H9 (cell line): ENCODE data around the gene YBX1. TPM values are rescaled to one million over a fixed set of nuclear protein-coding genes. Genes with fewer than 3 reads are reported as not detected.

ENCODE experiments used
- DNase-seq: peaks from one replicate; pipeline ENCODE4 v3.0.0-alpha.2; 2017
- H2AFZ ChIP-seq: one replicate; pipeline ENCODE4 v1.6.1; 2013; ENCODE audit warnings: mild to moderate bottlenecking, low read length, control low read depth, moderate library complexity
- H2AK5ac ChIP-seq: 2 replicates; pipeline ENCODE4 v1.6.1; 2013; ENCODE audit warnings: low read length, control low read depth, mixed read lengths; ENCODE audit not compliant: insufficient read length
- H2BK120ac ChIP-seq: one replicate; pipeline ENCODE4 v1.6.1; 2013; ENCODE audit warnings: low read depth, mild to moderate bottlenecking, low read length, control low read depth, inconsistent platforms; ENCODE audit not compliant: poor library complexity, severe bottlenecking
- H2BK12ac ChIP-seq: 2 replicates; pipeline ENCODE4 v1.6.1; 2013; ENCODE audit warnings: low read length, control low read depth, mixed read lengths, low read depth; ENCODE audit not compliant: insufficient read length
- H2BK15ac ChIP-seq: 2 replicates; pipeline ENCODE4 v1.6.1; 2013; ENCODE audit warnings: low read depth, low read length, control low read depth
- H2BK20ac ChIP-seq: one replicate; pipeline ENCODE4 v1.6.1; 2013; ENCODE audit warnings: low read depth, mild to moderate bottlenecking, low read length, control low read depth, inconsistent platforms; ENCODE audit not compliant: poor library complexity, severe bottlenecking
- H2BK5ac ChIP-seq: 2 replicates; pipeline ENCODE4 v1.6.1; 2013; ENCODE audit warnings: low read length, control low read depth, mixed read lengths; ENCODE audit not compliant: insufficient read length
- H3K14ac ChIP-seq: 2 replicates; pipeline ENCODE4 v1.6.1; 2013; ENCODE audit warnings: low read length, control low read depth; ENCODE audit not compliant: insufficient read depth
- H3K18ac ChIP-seq: 2 replicates; pipeline ENCODE4 v1.6.1; 2013; ENCODE audit warnings: low read depth, mild to moderate bottlenecking, mixed read lengths, low read length, control low read depth; ENCODE audit not compliant: insufficient read length
- H3K23ac ChIP-seq: 2 replicates; pipeline ENCODE4 v1.6.1; 2013; ENCODE audit warnings: low read length, control low read depth, mixed read lengths, low read depth; ENCODE audit not compliant: insufficient read length
- H3K23me2 ChIP-seq: 2 replicates; pipeline ENCODE4 v1.6.1; 2013; ENCODE audit warnings: low read depth, mild to moderate bottlenecking, mixed read lengths, low read length, control low read depth; ENCODE audit not compliant: insufficient read length, poor library complexity, severe bottlenecking
- H3K27ac ChIP-seq: 2 replicates; pipeline ENCODE4 v1.5.1; 2013; ENCODE audit warnings: low read length, control low read depth, mixed read lengths, low read depth; ENCODE audit not compliant: insufficient read length
- H3K27me3 ChIP-seq: 2 replicates; pipeline ENCODE4 v1.6.1; 2013; ENCODE audit warnings: low read length, control low read depth, inconsistent platforms; ENCODE audit not compliant: insufficient read depth
- H3K4ac ChIP-seq: 2 replicates; pipeline ENCODE4 v1.6.1; 2013; ENCODE audit warnings: low read depth, mild to moderate bottlenecking, control low read depth, inconsistent platforms, low read length, moderate library complexity
- H3K4me1 ChIP-seq: 2 replicates; pipeline ENCODE4 v1.6.1; 2013; ENCODE audit warnings: low read length, control low read depth, inconsistent platforms; ENCODE audit not compliant: insufficient read depth
- H3K4me2 ChIP-seq: 2 replicates; pipeline ENCODE4 v1.6.1; 2013; ENCODE audit warnings: low read length, control low read depth, mixed read lengths; ENCODE audit not compliant: insufficient read length, insufficient read depth
- H3K56ac ChIP-seq: 2 replicates; pipeline ENCODE4 v1.6.1; 2013; ENCODE audit warnings: low read depth, mild to moderate bottlenecking, mixed read lengths, low read length, control low read depth; ENCODE audit not compliant: insufficient read length
- H3K79me1 ChIP-seq: 2 replicates; pipeline ENCODE4 v1.6.1; 2013; ENCODE audit warnings: low read depth, mild to moderate bottlenecking, moderate library complexity, low read length, control low read depth, inconsistent platforms; ENCODE audit not compliant: insufficient read depth, poor library complexity, severe bottlenecking
- H3K79me2 ChIP-seq: 2 replicates; pipeline ENCODE4 v1.6.1; 2013; ENCODE audit warnings: low read length, control low read depth, inconsistent platforms; ENCODE audit not compliant: insufficient read depth
- H3K9ac ChIP-seq: 2 replicates; pipeline ENCODE4 v1.6.1; 2013; ENCODE audit warnings: low read length, control low read depth, mixed read lengths; ENCODE audit not compliant: insufficient read length; ENCODE audit errors: extremely low read depth
- H3K9me3 ChIP-seq: one replicate; pipeline ENCODE4 v1.6.1; 2013; ENCODE audit warnings: low read depth, low read length, inconsistent platforms; ENCODE audit not compliant: control insufficient read depth
- H3T11ph ChIP-seq: one replicate; pipeline ENCODE4 v1.6.1; 2013; ENCODE audit warnings: mild to moderate bottlenecking, low read length, control low read depth, inconsistent platforms
- H4K20me1 ChIP-seq: one replicate; pipeline ENCODE4 v1.6.1; 2013; ENCODE audit not compliant: control insufficient read depth, insufficient read length, insufficient read depth
- H4K5ac ChIP-seq: 2 replicates; pipeline ENCODE4 v1.6.1; 2013; ENCODE audit warnings: low read depth, mild to moderate bottlenecking, mixed read lengths, low read length, control low read depth; ENCODE audit not compliant: insufficient read length
- H4K8ac ChIP-seq: replicated peaks from 2 replicates; pipeline ENCODE4 v1.6.1; 2013; ENCODE audit warnings: low read length, control low read depth, mixed read lengths, low read depth; ENCODE audit not compliant: insufficient read length
- H4K91ac ChIP-seq: 2 replicates; pipeline ENCODE4 v1.6.1; 2013; ENCODE audit warnings: low read depth, mild to moderate bottlenecking, moderate library complexity, mixed read lengths, low read length, control low read depth; ENCODE audit not compliant: insufficient read length
- H3K27ac Mint-ChIP-seq, 3 experiments: 2 replicates in 2 of 3; 3 replicates in 1 of 3; pipeline ENCODE4 v1.8.0; 2020 to 2021; ENCODE audit warnings: mixed read lengths in 3 of 3, mild to moderate bottlenecking in 1 of 3, moderate library complexity in 1 of 3
- H3K27me3 Mint-ChIP-seq: 2 replicates; pipeline ENCODE4 v1.8.0; 2021; ENCODE audit warnings: low read depth, mild to moderate bottlenecking, moderate library complexity, mixed read lengths
- H3K36me3 Mint-ChIP-seq, 3 experiments: 2 replicates in 2 of 3; 3 replicates in 1 of 3; pipeline ENCODE4 v1.8.0; 2020 to 2021; ENCODE audit warnings: low read depth in 3 of 3, mixed read lengths in 3 of 3; ENCODE audit not compliant: insufficient read depth in 1 of 3
- H3K4me1 Mint-ChIP-seq, 2 experiments: 2 replicates each; pipeline ENCODE4 v1.8.0; 2020; ENCODE audit warnings: mixed read lengths in 2 of 2
- H3K4me3 Mint-ChIP-seq, 2 experiments: 2 replicates in 1 of 2; 3 replicates in 1 of 2; pipeline ENCODE4 v1.8.0; 2020 to 2021; ENCODE audit warnings: mild to moderate bottlenecking in 2 of 2, mixed read lengths in 2 of 2, moderate library complexity in 1 of 2
- H3K9me3 Mint-ChIP-seq, 2 experiments: 2 replicates in 1 of 2; 3 replicates in 1 of 2; pipeline ENCODE4 v1.8.0; 2020; ENCODE audit warnings: mild to moderate bottlenecking in 2 of 2, mixed read lengths in 2 of 2, moderate library complexity in 1 of 2
- WGBS: extraction: QIAGEN DNeasy Blood & Tissue Kit; methylation state at CpG from one replicate; pipeline ENCODE4 v1.1.7; 2013; ENCODE audit warnings: missing lambda C conversion rate, low lambda C conversion rate, mixed read lengths; ENCODE audit not compliant: insufficient read length; ENCODE audit errors: extremely low coverage; 5-methylcytosine and 5-hydroxymethylcytosine counted together
- total RNA-seq: library from RNA; stranded (reverse); gene quantifications from 2 replicates; pipeline ENCODE4 v1.2.1, GENCODE V29; 2021
- TF ChIP-seq, protein P1 (sequence below): fragments of 200-600 bp; sonication (generic); conservative IDR thresholded peaks from 3 replicates; pipeline ENCODE4 v1.8.0; 2021; ENCODE audit warnings: antibody characterized with exemption, mild to moderate bottlenecking

The YBX1 gene
- total RNA-seq, 1 experiment from 2014 or later = 1,019 TPM

DNA sequence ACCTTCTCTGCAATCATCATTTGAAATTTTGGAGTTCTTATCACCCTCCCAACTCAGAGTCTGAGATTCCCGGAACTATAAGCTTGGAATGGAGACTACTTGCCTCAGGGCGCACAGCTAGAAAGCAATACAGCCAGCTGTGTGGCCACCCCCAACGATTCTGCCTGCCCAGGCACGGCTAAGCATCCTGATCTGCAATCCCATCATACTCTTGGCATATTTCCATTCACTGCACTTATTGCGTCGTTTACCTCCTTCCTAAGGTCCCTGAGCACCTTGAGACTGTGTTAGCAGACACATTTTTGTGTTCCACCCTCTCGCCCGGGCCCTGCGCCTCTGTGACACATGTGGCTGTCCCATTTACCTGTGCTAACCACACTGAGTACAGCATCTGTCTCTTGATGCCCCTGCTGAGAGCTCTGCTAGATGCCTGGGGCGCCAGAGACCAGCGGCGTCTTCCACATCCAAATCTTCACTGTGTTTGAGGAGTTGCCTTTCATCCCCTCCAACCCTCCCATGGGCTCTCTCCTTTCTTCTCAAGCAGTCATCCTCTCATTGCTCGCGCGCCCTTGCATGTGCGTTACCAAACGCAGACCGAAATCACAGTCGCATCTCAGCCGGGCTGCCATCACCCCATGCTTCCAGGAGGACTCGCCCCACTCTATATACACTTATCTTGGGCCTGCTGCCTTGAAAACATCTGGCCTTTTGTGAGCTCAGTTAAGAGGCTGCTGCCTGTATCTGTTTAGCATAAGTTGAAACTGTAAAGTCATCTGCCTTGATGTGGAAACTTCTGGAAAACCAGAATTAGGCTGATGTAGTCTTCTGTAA, 61.3 kb downstream of the YBX1 start:
- no peak overlapping the region for H2BK15ac ChIP-seq
- DNase-seq = peak; percentile 23
- Mint-ChIP-seq H3K27ac (peak overlapping the region in 1 of 3 experiments; percentile 50; a peak in 2 of 7 replicates), H3K4me1 (peaks cover 43 to 45% of the 10 kb centered on the region in 2 experiments), H3K27me3 (no peaks in the 10 kb centered on the region; the same call in 1 of the 2 replicates), H3K36me3 (peaks cover 8 to 24% (median 24%) of the 10 kb centered on the region in 3 experiments; a peak in 6 of 7 replicates), H3K9me3 (no peaks in the 10 kb centered on the region), H3K4me3 (no peak overlapping the region)
- no peak overlapping the region for H3K14ac ChIP-seq
- H2BK120ac ChIP-seq = no peak overlapping the region
- H3K79me2 ChIP-seq = no peaks in the 10 kb centered on the region
- no peak overlapping the region for H2AFZ ChIP-seq
- no peaks in the 10 kb centered on the region for H4K20me1 ChIP-seq
- no peak overlapping the region for H3K18ac ChIP-seq
- no peak overlapping the region for H3K4ac ChIP-seq
- no peaks in the 10 kb centered on the region for H3K23me2 ChIP-seq
- no peak overlapping the region for H2AK5ac ChIP-seq
- no peak overlapping the region for H2BK20ac ChIP-seq
- no peaks in the 10 kb centered on the region for H3K27me3 ChIP-seq
- no peaks in the 10 kb centered on the region; the same call in 1 of the 2 replicates for H3K4me1 ChIP-seq
- no peak overlapping the region for H4K5ac ChIP-seq
- H3K27ac ChIP-seq = no peak overlapping the region
- H2BK5ac ChIP-seq = no peak overlapping the region
- no peak overlapping the region for H3K4me2 ChIP-seq
- H3K9ac ChIP-seq = no peak overlapping the region
- no peak overlapping the region for H4K8ac ChIP-seq
- whole genome bisulfite sequencing = no CpG with 5 or more reads among the region's 21 CpGs
- no peaks in the 10 kb centered on the region for H3K9me3 ChIP-seq
- H3K79me1 ChIP-seq = no peaks in the 10 kb centered on the region
- no peak overlapping the region for H3K56ac ChIP-seq
- no peak overlapping the region for H3T11ph ChIP-seq
- no peak overlapping the region for H4K91ac ChIP-seq
- TF ChIP-seq, protein P1, sequence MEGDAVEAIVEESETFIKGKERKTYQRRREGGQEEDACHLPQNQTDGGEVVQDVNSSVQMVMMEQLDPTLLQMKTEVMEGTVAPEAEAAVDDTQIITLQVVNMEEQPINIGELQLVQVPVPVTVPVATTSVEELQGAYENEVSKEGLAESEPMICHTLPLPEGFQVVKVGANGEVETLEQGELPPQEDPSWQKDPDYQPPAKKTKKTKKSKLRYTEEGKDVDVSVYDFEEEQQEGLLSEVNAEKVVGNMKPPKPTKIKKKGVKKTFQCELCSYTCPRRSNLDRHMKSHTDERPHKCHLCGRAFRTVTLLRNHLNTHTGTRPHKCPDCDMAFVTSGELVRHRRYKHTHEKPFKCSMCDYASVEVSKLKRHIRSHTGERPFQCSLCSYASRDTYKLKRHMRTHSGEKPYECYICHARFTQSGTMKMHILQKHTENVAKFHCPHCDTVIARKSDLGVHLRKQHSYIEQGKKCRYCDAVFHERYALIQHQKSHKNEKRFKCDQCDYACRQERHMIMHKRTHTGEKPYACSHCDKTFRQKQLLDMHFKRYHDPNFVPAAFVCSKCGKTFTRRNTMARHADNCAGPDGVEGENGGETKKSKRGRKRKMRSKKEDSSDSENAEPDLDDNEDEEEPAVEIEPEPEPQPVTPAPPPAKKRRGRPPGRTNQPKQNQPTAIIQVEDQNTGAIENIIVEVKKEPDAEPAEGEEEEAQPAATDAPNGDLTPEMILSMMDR = no peak
- H2BK12ac ChIP-seq = no peak overlapping the region
- H3K23ac ChIP-seq = no peak overlapping the region
